ENCODE measurements around the gene ZNF343.

GRCh38 chr20:2527762-2528161, 19.0 kb upstream of the ZNF343 start:
- TF ChIP-seq, protein P1, sequence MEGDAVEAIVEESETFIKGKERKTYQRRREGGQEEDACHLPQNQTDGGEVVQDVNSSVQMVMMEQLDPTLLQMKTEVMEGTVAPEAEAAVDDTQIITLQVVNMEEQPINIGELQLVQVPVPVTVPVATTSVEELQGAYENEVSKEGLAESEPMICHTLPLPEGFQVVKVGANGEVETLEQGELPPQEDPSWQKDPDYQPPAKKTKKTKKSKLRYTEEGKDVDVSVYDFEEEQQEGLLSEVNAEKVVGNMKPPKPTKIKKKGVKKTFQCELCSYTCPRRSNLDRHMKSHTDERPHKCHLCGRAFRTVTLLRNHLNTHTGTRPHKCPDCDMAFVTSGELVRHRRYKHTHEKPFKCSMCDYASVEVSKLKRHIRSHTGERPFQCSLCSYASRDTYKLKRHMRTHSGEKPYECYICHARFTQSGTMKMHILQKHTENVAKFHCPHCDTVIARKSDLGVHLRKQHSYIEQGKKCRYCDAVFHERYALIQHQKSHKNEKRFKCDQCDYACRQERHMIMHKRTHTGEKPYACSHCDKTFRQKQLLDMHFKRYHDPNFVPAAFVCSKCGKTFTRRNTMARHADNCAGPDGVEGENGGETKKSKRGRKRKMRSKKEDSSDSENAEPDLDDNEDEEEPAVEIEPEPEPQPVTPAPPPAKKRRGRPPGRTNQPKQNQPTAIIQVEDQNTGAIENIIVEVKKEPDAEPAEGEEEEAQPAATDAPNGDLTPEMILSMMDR (conservative IDR thresholded peaks at IDR 0.05 in 1 of 2, IDR thresholded peaks at IDR 0.05 in 1 of 2; ENCODE audit: low read depth in 1 of 2, low read length in 2 of 2), result no peak
- no peak for TF ChIP-seq EZH2 (IDR thresholded peaks at IDR 0.05; ENCODE audit: low read length, missing control alignments)
